Esophagus squamous epithelium (tissue), 5 donors: Measurements from ENCODE around the gene C8A. TPM values are rescaled to one million over a fixed set of nuclear protein-coding genes. Genes with fewer than 3 reads are reported as not detected.

Experiments used
- DNase-seq: peaks from one replicate; lab custom pipeline; 2025; lab: John Stamatoyannopoulos, UW
- H3K27ac ChIP-seq, 4 donors: fragments of 200-600 bp; sonication (generic); one replicate each; pipeline ENCODE4 v1.5.1; 2016 to 2019; ENCODE audit warnings: mild to moderate bottlenecking in 1 of 4
- H3K27me3 ChIP-seq, 4 donors: fragments of 200-600 bp; sonication (generic); 1 replicate in 3 of 4; 2 replicates in 1 of 4; pipeline versions ENCODE4 v1.5.1 to v1.6.0; 2017 to 2021; ENCODE audit warnings: antibody characterized with exemption in 1 of 4
- H3K36me3 ChIP-seq, 3 donors: fragments of 200-600 bp; sonication (generic); one replicate each; pipeline ENCODE4 v1.5.1; 2016 to 2019
- H3K4me1 ChIP-seq, 3 donors: fragments of 200-600 bp; sonication (generic); one replicate each; pipeline ENCODE4 v1.5.1; 2017 to 2019
- H3K4me3 ChIP-seq, 4 donors: fragments of 200-600 bp; sonication (generic); 1 replicate in 3 of 4; 2 replicates in 1 of 4; pipeline ENCODE4 v1.5.1; 2016 to 2019; ENCODE audit warnings: mild to moderate bottlenecking in 2 of 4, moderate library complexity in 1 of 4
- H3K9me3 ChIP-seq, 3 donors: fragments of 200-600 bp; sonication (generic); one replicate each; pipeline ENCODE4 v1.5.1; 2016 to 2019
- POLR2A ChIP-seq, 4 donors: fragments of 450-650 bp; IDR thresholded peaks; one replicate each; pipeline ENCODE4 v1.6.1; 2017; ENCODE audit warnings: antibody characterized with exemption in 4 of 4, mild to moderate bottlenecking in 4 of 4, moderate library complexity in 3 of 4
- WGBS, 2 donors: methylation state at CpG; one replicate each; pipeline ENCODE4 v1.1.5; 2018; 5-methylcytosine and 5-hydroxymethylcytosine counted together
- intact Hi-C: fragments of 100-400 bp; cut with DNase I; formaldehyde crosslinking; loops from one replicate; pipeline ENCODE4 v1.15.0; 2022
- total RNA-seq, 4 donors: library from RNA; depleted of rRNA; stranded (reverse); fragments of >200 nt; gene quantifications; one replicate each; pipeline ENCODE4 v1.1.0, GENCODE V29; 2016
- TF ChIP-seq, protein P1 (sequence below), 6 experiments: fragments of 450-650 bp in 4 of 6; fragments of 200-600 bp in 2 of 6; sonication (generic) in 2 of 6; IDR thresholded peaks; one replicate each; pipeline ENCODE4 v1.5.1; 2016 to 2019; ENCODE audit warnings: antibody characterized with exemption in 6 of 6, mild to moderate bottlenecking in 4 of 6, moderate library complexity in 4 of 6
- donor health status: DM: yes; HTN: yes; CAD: no.

The C8A gene
- total RNA-seq, 4 donors from 2014 or later, result not detected

DNA sequence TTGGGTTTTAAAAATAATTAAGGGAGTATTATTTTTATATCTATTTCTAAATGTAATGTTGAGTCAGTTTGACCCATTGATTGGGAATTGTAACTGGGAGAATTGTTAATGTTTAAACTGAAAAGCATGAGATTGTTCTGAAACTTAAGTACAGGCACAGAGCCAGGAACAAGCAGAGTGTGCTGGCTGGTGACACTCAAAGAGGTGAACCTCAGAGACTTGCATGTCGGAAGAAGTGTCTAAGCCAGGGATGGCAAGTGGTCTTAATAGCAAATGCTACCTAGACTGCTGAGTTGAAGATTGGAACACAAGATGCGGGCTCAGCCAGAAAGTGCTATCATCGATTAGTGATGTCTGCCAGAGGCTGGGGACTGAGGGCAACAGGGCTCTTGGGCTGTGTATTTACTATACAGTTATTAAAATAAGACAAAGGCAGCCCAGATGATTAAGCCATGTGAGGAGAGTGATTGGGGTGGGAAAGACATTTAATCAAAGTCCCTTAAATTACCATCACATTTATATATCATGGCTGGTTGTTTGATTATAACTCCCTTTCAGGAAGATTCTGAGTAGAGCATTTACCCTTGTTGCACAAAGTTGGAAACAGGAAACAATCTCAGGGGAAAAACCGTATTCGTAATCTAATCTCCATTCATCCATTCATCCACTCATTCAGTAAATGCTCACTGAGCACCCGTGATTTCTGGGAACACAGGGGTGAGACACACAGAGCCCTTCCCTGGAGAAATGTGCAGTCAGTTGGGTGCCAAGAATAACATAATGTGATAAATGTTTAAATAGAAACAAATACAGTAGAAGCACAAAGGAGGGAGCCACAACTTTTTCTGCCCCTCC lies 42.8 kb downstream of the C8A start:
- intact Hi-C loops, result no loop called here
- Histone ChIP-seq H3K36me3 (no peaks in the 10 kb centered on the region), H3K9me3 (no peaks in the 10 kb centered on the region), H3K4me1 (no peaks in the 10 kb centered on the region), H3K27me3 (peaks cover 0 to 5% (median 0%) of the 10 kb centered on the region in 4 donors), H3K4me3 (no peak overlapping the region), H3K27ac (no peak overlapping the region)
- TF ChIP-seq, protein P1, sequence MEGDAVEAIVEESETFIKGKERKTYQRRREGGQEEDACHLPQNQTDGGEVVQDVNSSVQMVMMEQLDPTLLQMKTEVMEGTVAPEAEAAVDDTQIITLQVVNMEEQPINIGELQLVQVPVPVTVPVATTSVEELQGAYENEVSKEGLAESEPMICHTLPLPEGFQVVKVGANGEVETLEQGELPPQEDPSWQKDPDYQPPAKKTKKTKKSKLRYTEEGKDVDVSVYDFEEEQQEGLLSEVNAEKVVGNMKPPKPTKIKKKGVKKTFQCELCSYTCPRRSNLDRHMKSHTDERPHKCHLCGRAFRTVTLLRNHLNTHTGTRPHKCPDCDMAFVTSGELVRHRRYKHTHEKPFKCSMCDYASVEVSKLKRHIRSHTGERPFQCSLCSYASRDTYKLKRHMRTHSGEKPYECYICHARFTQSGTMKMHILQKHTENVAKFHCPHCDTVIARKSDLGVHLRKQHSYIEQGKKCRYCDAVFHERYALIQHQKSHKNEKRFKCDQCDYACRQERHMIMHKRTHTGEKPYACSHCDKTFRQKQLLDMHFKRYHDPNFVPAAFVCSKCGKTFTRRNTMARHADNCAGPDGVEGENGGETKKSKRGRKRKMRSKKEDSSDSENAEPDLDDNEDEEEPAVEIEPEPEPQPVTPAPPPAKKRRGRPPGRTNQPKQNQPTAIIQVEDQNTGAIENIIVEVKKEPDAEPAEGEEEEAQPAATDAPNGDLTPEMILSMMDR (IDR thresholded peaks at IDR 0.05), result no peak
- TF ChIP-seq POLR2A (IDR thresholded peaks at IDR 0.05), result no peak
- WGBS, 2 donors, result 51% methylated on average over 6 of the region's 6 CpGs
- no peak for DNase-seq

DNA sequence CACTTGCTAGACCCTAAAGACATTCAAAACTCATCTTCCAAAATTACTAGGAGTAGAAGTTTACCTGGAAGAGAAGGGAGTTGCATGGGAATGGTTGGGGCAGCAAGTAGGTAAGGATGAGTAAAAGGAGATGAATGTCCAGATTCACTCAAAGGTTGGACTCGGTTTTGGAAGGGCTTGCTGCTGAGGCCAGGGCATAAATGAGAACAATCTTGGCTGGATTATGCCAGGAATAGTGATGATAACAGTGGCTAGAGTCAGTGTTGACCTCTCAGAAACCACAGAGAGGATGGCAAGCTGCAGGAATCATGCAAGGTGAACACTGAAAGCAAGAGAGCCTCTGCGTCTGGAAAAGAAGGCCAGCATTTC lies 43.4 kb downstream of the C8A start:
- no peak for DNase-seq
- intact Hi-C loops, result no loop called here
- no peak overlapping the region for H3K4me3 ChIP-seq
- peaks cover 0 to 5% (median 0%) of the 10 kb centered on the region in 4 donors for H3K27me3 ChIP-seq
- TF ChIP-seq POLR2A (IDR thresholded peaks at IDR 0.05), result no peak
- TF ChIP-seq, protein P1 (IDR thresholded peaks at IDR 0.05), result no peak
- H3K27ac ChIP-seq, result no peak overlapping the region
- 61 to 69% methylated on average over 2 of the region's 2 CpGs for WGBS, 2 donors
- no peaks in the 10 kb centered on the region for H3K4me1 ChIP-seq
- H3K9me3 ChIP-seq, result no peaks in the 10 kb centered on the region
- H3K36me3 ChIP-seq, result no peaks in the 10 kb centered on the region

DNA sequence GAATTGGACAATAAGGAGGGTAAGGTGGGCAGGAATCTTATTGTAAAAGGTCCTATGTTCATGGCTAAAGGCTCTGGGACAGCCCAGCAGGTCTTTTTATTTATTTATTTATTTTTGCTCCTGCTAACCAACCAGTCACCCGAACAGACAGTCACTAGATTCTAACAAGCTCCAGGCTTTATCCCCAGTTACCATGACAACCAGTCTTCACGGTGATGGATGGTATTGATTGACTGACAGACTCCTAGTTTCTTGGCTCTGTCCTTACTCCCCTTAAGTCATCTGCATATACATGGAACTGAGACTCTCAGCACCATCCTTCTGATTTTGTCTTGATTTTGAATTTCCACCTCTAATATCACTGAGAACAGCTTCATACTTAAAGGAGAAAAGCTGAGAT lies 44.3 kb downstream of the C8A start:
- no peak overlapping the region for H3K4me3 ChIP-seq
- no peaks in the 10 kb centered on the region for H3K4me1 ChIP-seq
- no peaks in the 10 kb centered on the region for H3K36me3 ChIP-seq
- no peaks in the 10 kb centered on the region for H3K9me3 ChIP-seq
- TF ChIP-seq, protein P1 (IDR thresholded peaks at IDR 0.05), result no peak
- TF ChIP-seq POLR2A (IDR thresholded peaks at IDR 0.05), result no peak
- peaks cover 0 to 5% (median 0%) of the 10 kb centered on the region in 4 donors for H3K27me3 ChIP-seq
- intact Hi-C loops, result no loop called here
- H3K27ac ChIP-seq, result no peak overlapping the region
- WGBS, 2 donors, result 61 to 68% methylated on average over 2 of the region's 2 CpGs
- DNase-seq, result no peak

DNA sequence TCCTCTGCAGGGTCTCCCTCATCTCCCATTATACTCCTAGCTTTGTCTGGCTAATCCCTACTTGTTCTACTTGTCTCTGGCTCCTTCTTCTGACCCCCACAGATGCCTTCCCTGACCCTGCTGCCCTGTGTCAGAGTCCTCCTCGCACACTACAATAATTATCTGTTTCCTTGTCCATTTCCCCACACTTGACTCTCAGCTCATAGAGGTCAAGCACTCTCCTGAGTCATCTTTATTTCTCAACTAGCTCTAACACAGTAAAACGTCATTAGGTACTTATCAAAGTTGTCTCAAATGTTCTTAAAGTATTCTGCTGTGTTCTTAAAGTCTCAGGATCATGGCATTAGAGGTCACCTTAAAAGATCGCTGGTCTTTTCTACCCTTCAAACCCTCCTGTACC lies 47.1 kb downstream of the C8A start:
- no peaks in the 10 kb centered on the region for H3K36me3 ChIP-seq
- WGBS, 2 donors, result 41 to 56% methylated on average over 3 of the region's 3 CpGs
- DNase-seq, result no peak
- no peak overlapping the region for H3K27ac ChIP-seq
- no peaks in the 10 kb centered on the region for H3K9me3 ChIP-seq
- H3K4me3 ChIP-seq, result no peak overlapping the region
- no peak for TF ChIP-seq POLR2A (IDR thresholded peaks at IDR 0.05)
- TF ChIP-seq, protein P1 (IDR thresholded peaks at IDR 0.05), result no peak
- H3K4me1 ChIP-seq, result no peaks in the 10 kb centered on the region
- intact Hi-C loops, result no loop called here
- H3K27me3 ChIP-seq, result peaks cover 0 to 5% (median 0%) of the 10 kb centered on the region in 4 donors

DNA sequence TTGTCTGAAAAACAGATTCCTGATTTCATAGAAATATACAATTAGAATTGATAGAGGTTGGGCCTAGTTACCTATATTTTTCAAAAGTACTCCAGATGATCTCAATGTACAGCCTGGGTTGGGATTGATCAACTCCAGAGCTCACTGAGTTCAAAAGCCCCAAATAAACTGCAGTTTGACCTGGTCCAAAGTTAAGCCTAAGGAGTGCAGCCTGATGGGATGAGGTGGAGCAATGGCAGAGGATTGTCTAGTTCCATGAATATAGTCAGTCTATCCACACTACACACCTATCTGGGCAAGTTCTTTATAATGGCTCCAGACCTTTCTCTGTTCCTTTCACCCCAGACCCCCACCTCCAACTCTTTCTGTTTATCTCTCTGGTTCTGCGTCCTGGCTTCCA lies 49.2 kb downstream of the C8A start:
- H3K36me3 ChIP-seq, result no peaks in the 10 kb centered on the region
- 67 to 88% methylated on average over 1 of the region's 1 CpG for WGBS, 2 donors
- no peak for TF ChIP-seq POLR2A (IDR thresholded peaks at IDR 0.05)
- TF ChIP-seq, protein P1 (IDR thresholded peaks at IDR 0.05), result no peak

More for the DNA sequence above, 49.2 kb downstream of the C8A start:
- no peak for DNase-seq
- Histone ChIP-seq H3K27me3 (peaks cover 0 to 5% (median 0%) of the 10 kb centered on the region in 4 donors), H3K27ac (no peak overlapping the region), H3K9me3 (no peaks in the 10 kb centered on the region), H3K4me1 (no peaks in the 10 kb centered on the region), H3K4me3 (no peak overlapping the region)
- intact Hi-C loops, result no loop called here
